ENCODE data around the gene UTP25.
A peak's percentile ranks its signal among the peaks of the same experiment; 100 is the strongest.

The UTP25 gene

GRCh38 chr1:209838537-209838936 is 10.8 kb downstream of the UTP25 start:
- TF ChIP-seq CTCF (IDR thresholded peaks at IDR 0.05; ENCODE audit: low read depth, low read length): no peak
- in situ Hi-C loops (cut with HindIII; ENCODE audit: low sequenced_read_pairs): no loop called here
- H3K4me3 ChIP-seq (ENCODE audit: low read depth, low read length): no peak overlapping the region
- DNase-seq (ENCODE audit: low read depth, low spot score): no peak

GRCh38 chr1:209839875-209840546 is 12.2 kb downstream of the UTP25 start:
- TF ChIP-seq CTCF (IDR thresholded peaks at IDR 0.05; ENCODE audit: low read depth, low read length): no peak
- in situ Hi-C loops (cut with HindIII; ENCODE audit: low sequenced_read_pairs): no loop called here
- H3K4me3 ChIP-seq (ENCODE audit: low read depth, low read length): no peak overlapping the region
- peak; percentile 95 for DNase-seq (ENCODE audit: low read depth, low spot score)

GRCh38 chr1:209840611-209841010 is 12.8 kb downstream of the UTP25 start:
- DNase-seq (ENCODE audit: low read depth, low spot score): no peak
- TF ChIP-seq CTCF (IDR thresholded peaks at IDR 0.05; ENCODE audit: low read depth, low read length): no peak
- H3K4me3 ChIP-seq (ENCODE audit: low read depth, low read length): no peak overlapping the region
- in situ Hi-C loops (cut with HindIII; ENCODE audit: low sequenced_read_pairs): no loop called here

- in situ Hi-C loops (cut with HindIII; ENCODE audit: low sequenced_read_pairs): no loop called here
- H3K4me3 ChIP-seq (ENCODE audit: low read depth, low read length): no peak overlapping the region
- no peak for TF ChIP-seq CTCF (IDR thresholded peaks at IDR 0.05; ENCODE audit: low read depth, low read length)
- no peak for DNase-seq (ENCODE audit: low read depth, low spot score)
Measured at GRCh38 chr1:209844695-209845407, 17.1 kb downstream of the UTP25 start.

GRCh38 chr1:209845408-209845725 is 17.6 kb downstream of the UTP25 start:
- TF ChIP-seq CTCF (IDR thresholded peaks at IDR 0.05; ENCODE audit: low read depth, low read length): no peak
- in situ Hi-C loops (cut with HindIII; ENCODE audit: low sequenced_read_pairs): no loop called here
- no peak overlapping the region for H3K4me3 ChIP-seq (ENCODE audit: low read depth, low read length)
- no peak for DNase-seq (ENCODE audit: low read depth, low spot score)

GRCh38 chr1:209849388-209849787 is 21.6 kb downstream of the UTP25 start:
- TF ChIP-seq CTCF (IDR thresholded peaks at IDR 0.05; ENCODE audit: low read depth, low read length): no peak
- no peak overlapping the region for H3K4me3 ChIP-seq (ENCODE audit: low read depth, low read length)
- DNase-seq (ENCODE audit: low read depth, low spot score): no peak
- in situ Hi-C loops (cut with HindIII; ENCODE audit: low sequenced_read_pairs): no loop called here
